Loucy (cell line): Measurements from ENCODE around the gene DISC1.

Experiments used
- H2AFZ ChIP-seq: fragments of 200-600 bp; sonication (generic); 2 replicates; pipeline ENCODE4 v1.6.0; 2016; ENCODE audit warnings: antibody characterized with exemption, mild to moderate bottlenecking, low read length, moderate library complexity
- H3F3A ChIP-seq: fragments of 200-600 bp; 2 replicates; pipeline ENCODE4 v1.6.0; 2016; ENCODE audit warnings: antibody characterized with exemption, low read depth, mild to moderate bottlenecking
- H3K27me3 ChIP-seq: fragments of 200-600 bp; sonication (generic); 2 replicates; pipeline ENCODE4 v1.6.1; 2014; ENCODE audit warnings: low read length, mild to moderate bottlenecking; ENCODE audit not compliant: insufficient read depth, poor library complexity, severe bottlenecking
- H3K36me3 ChIP-seq: fragments of 200-600 bp; sonication (generic); 2 replicates; pipeline ENCODE4 v1.6.1; 2016; ENCODE audit warnings: low read length; ENCODE audit not compliant: insufficient read depth
- H3K4me1 ChIP-seq: fragments of 200-600 bp; sonication (generic); 2 replicates; pipeline ENCODE4 v1.5.1; 2014; ENCODE audit warnings: low read length, mild to moderate bottlenecking; ENCODE audit not compliant: insufficient read depth, poor library complexity, severe bottlenecking
- H3K4me2 ChIP-seq: fragments of 200-600 bp; sonication (generic); 2 replicates; pipeline ENCODE4 v1.6.0; 2014; ENCODE audit warnings: antibody characterized with exemption, low read length, low read depth, mild to moderate bottlenecking; ENCODE audit not compliant: poor library complexity, severe bottlenecking
- H3K4me3 ChIP-seq: fragments of 200-600 bp; sonication (generic); 2 replicates; pipeline ENCODE4 v1.5.1; 2014; ENCODE audit warnings: low read length, mild to moderate bottlenecking, mixed read lengths; ENCODE audit not compliant: poor library complexity, severe bottlenecking
- H3K79me2 ChIP-seq: fragments of 200-600 bp; sonication (generic); 2 replicates; pipeline ENCODE4 v1.6.1; 2014; ENCODE audit warnings: low read length; ENCODE audit not compliant: insufficient read depth
- H3K9ac ChIP-seq: fragments of 200-600 bp; sonication (generic); 2 replicates; pipeline ENCODE4 v1.6.0; 2014; ENCODE audit warnings: mild to moderate bottlenecking, low read depth, low read length, moderate library complexity; ENCODE audit not compliant: poor library complexity, severe bottlenecking
- H3K9me2 ChIP-seq: fragments of 200-600 bp; sonication (generic); replicated peaks from 2 replicates; pipeline ENCODE4 v1.6.1; 2016; ENCODE audit warnings: low read depth, low read length, mixed read lengths
- H3K9me3 ChIP-seq: fragments of 200-600 bp; sonication (generic); 2 replicates; pipeline ENCODE4 v1.6.1; 2014; ENCODE audit warnings: mild to moderate bottlenecking, antibody characterized with exemption, low read length, low read depth; ENCODE audit not compliant: insufficient read depth
- H4K20me1 ChIP-seq: fragments of 200-600 bp; sonication (generic); 2 replicates; pipeline ENCODE4 v1.6.0; 2014; ENCODE audit warnings: antibody characterized with exemption, low read length, mild to moderate bottlenecking; ENCODE audit not compliant: insufficient read depth, poor library complexity, severe bottlenecking
- EZH2phosphoT487 ChIP-seq: fragments of 200-600 bp; IDR thresholded peaks from 2 replicates; pipeline ENCODE4 v1.6.1; 2018; ENCODE audit warnings: antibody characterized with exemption, mild to moderate bottlenecking, moderate library complexity, borderline replicate concordance
- TF ChIP-seq, protein P1 (sequence below): fragments of 200-600 bp; sonication (generic); conservative IDR thresholded peaks from 2 replicates; pipeline ENCODE4 v1.5.1; 2014; ENCODE audit warnings: mild to moderate bottlenecking, antibody characterized with exemption, low read length

DISC1 gene

DNA sequence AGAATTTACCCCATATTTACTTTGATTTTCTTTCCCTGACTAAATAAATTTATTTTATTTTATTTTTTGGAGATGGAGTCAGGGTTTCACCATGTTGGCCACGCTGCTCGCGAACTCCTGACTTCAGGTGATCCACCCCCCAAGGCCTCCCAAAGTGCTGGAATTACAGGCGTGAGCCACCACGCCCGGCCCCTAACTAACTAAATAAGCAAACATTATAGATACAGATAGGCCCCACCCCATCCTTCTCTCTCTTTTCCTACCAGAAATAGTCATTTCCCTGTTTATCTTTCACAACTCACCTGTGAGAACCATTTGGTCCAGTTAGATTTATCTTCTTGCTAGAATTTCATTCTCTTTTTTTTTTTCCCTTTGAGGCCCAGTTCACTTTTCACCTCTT lies 167.3 kb downstream of the DISC1 start:
- Histone ChIP-seq H4K20me1 (no peaks in the 10 kb centered on the region), H3K36me3 (peaks cover 8% of the 10 kb centered on the region; the same call in 1 of the 2 replicates), H2AFZ (no peak overlapping the region), H3K9me3 (no peaks in the 10 kb centered on the region), H3F3A (no peaks in the 10 kb centered on the region), H3K4me3 (no peak overlapping the region), H3K9ac (no peak overlapping the region), H3K4me1 (no peaks in the 10 kb centered on the region), H3K4me2 (no peak overlapping the region), H3K9me2 (no peaks in the 10 kb centered on the region), H3K79me2 (no peaks in the 10 kb centered on the region), H3K27me3 (no peaks in the 10 kb centered on the region)
- TF ChIP-seq, protein P1, sequence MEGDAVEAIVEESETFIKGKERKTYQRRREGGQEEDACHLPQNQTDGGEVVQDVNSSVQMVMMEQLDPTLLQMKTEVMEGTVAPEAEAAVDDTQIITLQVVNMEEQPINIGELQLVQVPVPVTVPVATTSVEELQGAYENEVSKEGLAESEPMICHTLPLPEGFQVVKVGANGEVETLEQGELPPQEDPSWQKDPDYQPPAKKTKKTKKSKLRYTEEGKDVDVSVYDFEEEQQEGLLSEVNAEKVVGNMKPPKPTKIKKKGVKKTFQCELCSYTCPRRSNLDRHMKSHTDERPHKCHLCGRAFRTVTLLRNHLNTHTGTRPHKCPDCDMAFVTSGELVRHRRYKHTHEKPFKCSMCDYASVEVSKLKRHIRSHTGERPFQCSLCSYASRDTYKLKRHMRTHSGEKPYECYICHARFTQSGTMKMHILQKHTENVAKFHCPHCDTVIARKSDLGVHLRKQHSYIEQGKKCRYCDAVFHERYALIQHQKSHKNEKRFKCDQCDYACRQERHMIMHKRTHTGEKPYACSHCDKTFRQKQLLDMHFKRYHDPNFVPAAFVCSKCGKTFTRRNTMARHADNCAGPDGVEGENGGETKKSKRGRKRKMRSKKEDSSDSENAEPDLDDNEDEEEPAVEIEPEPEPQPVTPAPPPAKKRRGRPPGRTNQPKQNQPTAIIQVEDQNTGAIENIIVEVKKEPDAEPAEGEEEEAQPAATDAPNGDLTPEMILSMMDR, result no peak
- TF ChIP-seq EZH2phosphoT487, result no peak

DNA sequence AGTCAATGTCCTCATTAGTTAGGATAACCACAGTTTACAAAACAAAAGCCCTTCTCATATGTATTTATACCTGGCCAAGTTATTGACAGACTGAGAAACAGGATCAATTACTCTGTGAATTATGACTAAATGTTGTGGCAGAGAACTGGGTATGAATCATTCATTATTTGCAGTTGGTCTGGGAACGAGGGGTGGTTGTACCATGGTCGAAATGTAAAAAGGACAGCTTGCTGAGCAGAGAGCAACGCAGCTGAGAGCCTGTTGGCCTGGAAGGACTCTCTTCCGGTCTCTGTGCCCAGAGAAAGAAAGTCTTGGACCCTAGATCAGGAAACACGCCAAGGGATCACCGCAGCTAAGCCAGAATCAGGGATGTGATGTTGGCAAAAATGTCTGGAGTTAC lies 169.6 kb downstream of the DISC1 start:
- H3K9me3 ChIP-seq, result no peaks in the 10 kb centered on the region
- no peak overlapping the region for H3K9ac ChIP-seq
- no peak for TF ChIP-seq EZH2phosphoT487
- TF ChIP-seq, protein P1, result no peak
- no peaks in the 10 kb centered on the region for H3K4me1 ChIP-seq
- H2AFZ ChIP-seq, result no peak overlapping the region
- peaks cover 19% of the 10 kb centered on the region; the same call in 1 of the 2 replicates for H3K36me3 ChIP-seq
- H3K27me3 ChIP-seq, result no peaks in the 10 kb centered on the region
- no peaks in the 10 kb centered on the region for H3K9me2 ChIP-seq
- no peaks in the 10 kb centered on the region for H4K20me1 ChIP-seq
- H3K79me2 ChIP-seq, result no peaks in the 10 kb centered on the region
- no peak overlapping the region for H3K4me2 ChIP-seq
- H3F3A ChIP-seq, result no peaks in the 10 kb centered on the region
- no peak overlapping the region for H3K4me3 ChIP-seq

DNA sequence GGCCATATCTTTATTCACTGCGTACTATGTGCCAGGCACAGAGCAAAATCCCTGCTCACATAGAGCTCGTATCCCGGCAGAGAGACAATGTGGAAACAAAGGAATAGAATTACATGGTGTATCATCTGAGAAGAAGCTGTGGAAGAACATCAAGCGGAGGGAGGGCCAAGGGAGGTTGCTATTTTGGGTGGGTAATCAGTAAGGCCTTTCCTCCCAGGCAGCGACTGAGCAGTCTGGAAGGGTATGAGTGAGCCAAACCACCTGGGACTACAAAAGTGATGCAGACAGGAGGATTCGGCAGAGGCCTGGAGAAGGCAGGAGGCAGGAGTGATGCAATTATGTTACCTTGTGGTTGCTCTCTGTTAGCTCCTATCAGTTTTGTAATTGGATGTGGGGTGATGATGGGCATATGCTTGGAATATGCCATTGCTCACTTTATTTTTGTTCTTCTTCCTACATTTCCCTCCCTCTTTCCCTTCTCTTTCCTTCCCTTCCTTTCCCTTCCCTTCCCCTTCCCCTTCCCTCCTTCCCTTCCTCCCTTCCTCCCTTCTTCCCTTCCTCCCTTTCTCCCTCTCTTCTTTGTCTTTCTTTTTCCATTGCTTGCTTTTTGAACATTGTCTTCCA lies 172.9 kb downstream of the DISC1 start:
- no peaks in the 10 kb centered on the region for H3K9me2 ChIP-seq
- no peaks in the 10 kb centered on the region for H3K79me2 ChIP-seq
- no peaks in the 10 kb centered on the region for H4K20me1 ChIP-seq
- no peak overlapping the region for H2AFZ ChIP-seq
- H3K27me3 ChIP-seq, result no peaks in the 10 kb centered on the region
- H3K4me3 ChIP-seq, result no peak overlapping the region
- no peak overlapping the region for H3K9ac ChIP-seq
- no peaks in the 10 kb centered on the region for H3K4me1 ChIP-seq
- H3K36me3 ChIP-seq, result peaks cover 23% of the 10 kb centered on the region; the same call in 1 of the 2 replicates
- no peaks in the 10 kb centered on the region for H3F3A ChIP-seq
- no peaks in the 10 kb centered on the region for H3K9me3 ChIP-seq
- H3K4me2 ChIP-seq, result no peak overlapping the region
- TF ChIP-seq, protein P1, result no peak
- TF ChIP-seq EZH2phosphoT487, result no peak
